Neural progenitor cell (in vitro differentiated cells): ENCODE results near the gene LMAN2L. TPM values are rescaled to one million over a fixed set of nuclear protein-coding genes. Genes with fewer than 3 reads are reported as not detected.
A peak's percentile ranks its signal among the peaks of the same experiment; 100 is the strongest.

Source experiments
- DNase-seq: peaks from one replicate; pipeline ENCODE4 v3.0.0-alpha.2; 2016; ENCODE audit warnings: low spot score
- H2AFZ ChIP-seq: fragments of 200-600 bp; sonication (generic); replicated peaks from 2 replicates; pipeline ENCODE4 v1.6.1; 2016; ENCODE audit warnings: antibody characterized with exemption
- H3F3A ChIP-seq: fragments of 200-600 bp; sonication (generic); 2 replicates; pipeline ENCODE4 v1.6.1; 2016; ENCODE audit warnings: antibody characterized with exemption, low read depth
- H3K27ac ChIP-seq: fragments of 200-600 bp; sonication (generic); 2 replicates; pipeline ENCODE4 v1.5.1; 2016; ENCODE audit warnings: mild to moderate bottlenecking
- H3K27me3 ChIP-seq: fragments of 200-600 bp; sonication (generic); 2 replicates; pipeline ENCODE4 v1.6.1; 2016; ENCODE audit warnings: mild to moderate bottlenecking, moderate library complexity
- H3K36me3 ChIP-seq: fragments of 200-600 bp; sonication (generic); 2 replicates; pipeline ENCODE4 v1.5.1; 2016
- H3K4me1 ChIP-seq: fragments of 200-600 bp; sonication (generic); 2 replicates; pipeline ENCODE4 v1.6.1; 2016; ENCODE audit warnings: mixed run types
- H3K4me2 ChIP-seq: fragments of 200-600 bp; sonication (generic); 2 replicates; pipeline ENCODE4 v1.6.1; 2016
- H3K4me3 ChIP-seq: fragments of 200-600 bp; sonication (generic); 2 replicates; pipeline ENCODE4 v1.5.1; 2016
- H3K79me2 ChIP-seq: fragments of 200-600 bp; sonication (generic); 2 replicates; pipeline ENCODE4 v1.6.1; 2016; ENCODE audit warnings: low read depth
- H3K9ac ChIP-seq: fragments of 200-600 bp; sonication (generic); 2 replicates; pipeline ENCODE4 v1.6.1; 2016
- H3K9me3 ChIP-seq: fragments of 200-600 bp; sonication (generic); 2 replicates; pipeline ENCODE4 v1.5.1; 2016; ENCODE audit warnings: low read depth
- H4K20me1 ChIP-seq: fragments of 200-600 bp; sonication (generic); 2 replicates; pipeline ENCODE4 v1.6.1; 2016; ENCODE audit warnings: low read depth
- H3K27ac Mint-ChIP-seq: 3 replicates; pipeline ENCODE4 v1.8.0; 2021; ENCODE audit warnings: mixed read lengths
- H3K27me3 Mint-ChIP-seq: 2 replicates; pipeline ENCODE4 v1.8.0; 2022; ENCODE audit warnings: low read depth, mild to moderate bottlenecking, inconsistent platforms, moderate library complexity, mixed read lengths; ENCODE audit not compliant: insufficient read depth
- H3K36me3 Mint-ChIP-seq: 3 replicates; pipeline ENCODE4 v1.8.0; 2021; ENCODE audit warnings: mixed read lengths
- H3K4me1 Mint-ChIP-seq: 3 replicates; pipeline ENCODE4 v1.8.0; 2021; ENCODE audit warnings: mixed read lengths
- H3K4me3 Mint-ChIP-seq: 3 replicates; pipeline ENCODE4 v1.8.0; 2021; ENCODE audit warnings: mild to moderate bottlenecking, moderate library complexity, mixed read lengths
- H3K9me3 Mint-ChIP-seq: 3 replicates; pipeline ENCODE4 v1.8.0; 2020; ENCODE audit warnings: mixed read lengths
- EZH2 ChIP-seq: fragments of 200-600 bp; sonication (generic); IDR thresholded peaks from 2 replicates; pipeline ENCODE4 v1.6.1; 2017; ENCODE audit warnings: antibody characterized with exemption, mild to moderate bottlenecking, moderate library complexity
- EZH2phosphoT487 ChIP-seq: fragments of 200-600 bp; sonication (generic); IDR thresholded peaks from 2 replicates; pipeline ENCODE4 v1.6.1; 2017; ENCODE audit warnings: antibody characterized with exemption
- total RNA-seq: library from RNA; depleted of rRNA; stranded (reverse); fragments of >200 nt; gene quantifications from 2 replicates; pipeline ENCODE4 v1.2.3, GENCODE V29; 2015; ENCODE audit warnings: low replicate concordance
- TF ChIP-seq, protein P1 (sequence below): fragments of 200-600 bp; sonication (generic); IDR thresholded peaks from 2 replicates; pipeline ENCODE4 v1.5.1; 2017; ENCODE audit warnings: antibody characterized with exemption, mild to moderate bottlenecking

Gene LMAN2L
- total RNA-seq, 1 donor from 2014 or later = 25.9 TPM

DNA sequence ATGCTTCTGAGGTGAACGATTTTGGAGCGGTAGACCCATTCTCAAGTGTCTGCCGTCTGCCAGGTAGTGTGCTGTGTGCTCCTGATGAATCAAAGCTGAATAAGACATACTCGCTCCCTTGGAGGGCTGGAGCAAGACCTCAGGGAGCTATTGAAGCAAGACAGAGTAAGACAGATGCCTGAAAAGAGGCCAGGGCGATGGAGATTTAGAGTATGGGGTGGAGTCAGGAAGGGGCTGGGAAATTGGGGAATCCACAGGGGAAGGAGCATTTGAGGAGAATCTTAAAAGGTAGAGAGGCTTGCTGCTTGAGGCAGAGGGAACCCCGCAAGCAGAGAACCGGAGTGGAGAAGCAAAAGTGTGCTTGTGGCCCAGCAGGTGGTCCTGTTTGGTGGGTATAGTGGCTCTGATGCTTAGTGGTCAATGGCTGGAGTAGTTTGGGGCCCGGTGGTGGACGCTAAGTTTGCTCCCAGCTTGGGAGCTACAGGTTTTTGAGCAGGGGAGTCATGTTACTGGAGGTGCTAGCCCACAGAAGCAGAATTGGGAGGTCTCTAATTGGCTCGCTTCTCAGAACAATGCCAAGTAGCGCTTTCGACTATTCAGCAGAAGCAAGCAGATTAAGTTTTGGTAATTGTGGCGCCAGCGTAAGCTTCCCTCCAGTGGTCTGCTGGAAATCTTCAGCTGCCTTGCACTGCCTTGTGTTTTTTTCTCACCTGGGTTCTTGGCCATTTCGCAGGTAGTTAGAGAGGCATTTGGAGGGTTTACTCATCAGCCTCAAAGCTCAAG lies 22.9 kb upstream of the LMAN2L start:
- H3K4me3 ChIP-seq = peak overlapping the region; percentile 69
- peak overlapping the region; percentile 83 for H3K4me2 ChIP-seq
- peaks cover 48% of the 10 kb centered on the region for H3K4me1 Mint-ChIP-seq
- peak overlapping the region; percentile 23 for H3K27ac Mint-ChIP-seq
- H3K4me1 ChIP-seq = peaks cover 37% of the 10 kb centered on the region
- H3K4me3 Mint-ChIP-seq = peak overlapping the region; percentile 84
- H3F3A ChIP-seq = peaks cover 50% of the 10 kb centered on the region
- no peaks in the 10 kb centered on the region for H3K36me3 ChIP-seq
- no peaks in the 10 kb centered on the region for H3K9me3 Mint-ChIP-seq
- peak; percentile 90 for DNase-seq
- no peaks in the 10 kb centered on the region for H3K9me3 ChIP-seq
- H3K27me3 ChIP-seq = no peaks in the 10 kb centered on the region
- TF ChIP-seq, protein P1, sequence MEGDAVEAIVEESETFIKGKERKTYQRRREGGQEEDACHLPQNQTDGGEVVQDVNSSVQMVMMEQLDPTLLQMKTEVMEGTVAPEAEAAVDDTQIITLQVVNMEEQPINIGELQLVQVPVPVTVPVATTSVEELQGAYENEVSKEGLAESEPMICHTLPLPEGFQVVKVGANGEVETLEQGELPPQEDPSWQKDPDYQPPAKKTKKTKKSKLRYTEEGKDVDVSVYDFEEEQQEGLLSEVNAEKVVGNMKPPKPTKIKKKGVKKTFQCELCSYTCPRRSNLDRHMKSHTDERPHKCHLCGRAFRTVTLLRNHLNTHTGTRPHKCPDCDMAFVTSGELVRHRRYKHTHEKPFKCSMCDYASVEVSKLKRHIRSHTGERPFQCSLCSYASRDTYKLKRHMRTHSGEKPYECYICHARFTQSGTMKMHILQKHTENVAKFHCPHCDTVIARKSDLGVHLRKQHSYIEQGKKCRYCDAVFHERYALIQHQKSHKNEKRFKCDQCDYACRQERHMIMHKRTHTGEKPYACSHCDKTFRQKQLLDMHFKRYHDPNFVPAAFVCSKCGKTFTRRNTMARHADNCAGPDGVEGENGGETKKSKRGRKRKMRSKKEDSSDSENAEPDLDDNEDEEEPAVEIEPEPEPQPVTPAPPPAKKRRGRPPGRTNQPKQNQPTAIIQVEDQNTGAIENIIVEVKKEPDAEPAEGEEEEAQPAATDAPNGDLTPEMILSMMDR = peak; percentile 9
- TF ChIP-seq EZH2 = no peak
- no peak overlapping the region for H2AFZ ChIP-seq
- H3K79me2 ChIP-seq = peaks cover 51% of the 10 kb centered on the region
- peaks cover 6% of the 10 kb centered on the region for H3K27me3 Mint-ChIP-seq
- H3K27ac ChIP-seq = peak overlapping the region; percentile 17
- no peaks in the 10 kb centered on the region for H3K36me3 Mint-ChIP-seq
- H4K20me1 ChIP-seq = peaks cover 28% of the 10 kb centered on the region
- H3K9ac ChIP-seq = no peak overlapping the region

DNA sequence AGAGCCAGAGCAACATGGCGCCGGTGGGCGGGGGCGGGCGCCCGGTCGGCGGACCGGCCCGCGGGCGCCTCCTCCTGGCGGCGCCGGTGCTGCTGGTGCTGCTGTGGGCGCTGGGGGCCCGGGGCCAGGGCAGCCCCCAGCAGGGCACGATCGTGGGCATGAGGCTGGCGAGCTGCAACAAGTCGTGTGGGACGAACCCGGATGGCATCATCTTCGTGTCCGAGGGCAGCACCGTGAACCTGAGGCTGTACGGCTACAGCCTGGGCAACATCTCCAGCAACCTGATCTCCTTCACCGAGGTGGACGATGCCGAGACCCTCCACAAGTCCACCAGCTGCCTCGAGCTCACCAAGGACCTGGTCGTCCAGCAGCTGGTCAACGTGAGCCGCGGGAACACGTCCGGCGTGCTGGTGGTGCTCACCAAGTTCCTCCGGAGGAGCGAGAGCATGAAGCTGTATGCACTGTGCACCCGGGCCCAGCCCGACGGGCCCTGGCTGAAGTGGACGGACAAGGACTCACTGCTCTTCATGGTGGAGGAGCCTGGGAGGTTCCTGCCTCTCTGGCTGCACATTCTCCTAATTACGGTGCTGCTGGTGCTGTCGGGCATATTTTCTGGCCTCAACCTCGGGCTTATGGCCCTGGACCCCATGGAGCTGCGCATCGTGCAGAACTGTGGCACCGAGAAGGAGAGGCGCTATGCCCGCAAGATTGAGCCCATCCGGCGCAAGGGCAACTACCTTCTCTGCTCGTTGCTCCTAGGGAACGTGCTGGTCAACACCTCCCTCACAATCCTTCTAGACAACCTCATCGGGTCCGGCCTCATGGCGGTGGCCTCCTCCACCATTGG lies 21.3 kb upstream of the LMAN2L start:
- H3K27ac ChIP-seq = no peak overlapping the region
- H3K27ac Mint-ChIP-seq = no peak overlapping the region
- no peak for TF ChIP-seq EZH2
- TF ChIP-seq, protein P1 = peak; percentile 47
- DNase-seq = peak; percentile 51
- no peaks in the 10 kb centered on the region for H3K36me3 ChIP-seq
- no peak overlapping the region for H3K9ac ChIP-seq
- peak overlapping the region; percentile 69 for H3K4me3 ChIP-seq
- peak overlapping the region; percentile 36 for H2AFZ ChIP-seq
- peak overlapping the region; percentile 84 for H3K4me3 Mint-ChIP-seq
- H3K79me2 ChIP-seq = peaks cover 44% of the 10 kb centered on the region
- H3K4me1 ChIP-seq = peaks cover 37% of the 10 kb centered on the region
- H3K4me1 Mint-ChIP-seq = peaks cover 48% of the 10 kb centered on the region
- no peaks in the 10 kb centered on the region for H3K9me3 ChIP-seq
- H3K36me3 Mint-ChIP-seq = no peaks in the 10 kb centered on the region
- H3K9me3 Mint-ChIP-seq = no peaks in the 10 kb centered on the region
- peaks cover 17% of the 10 kb centered on the region for H4K20me1 ChIP-seq
- peak overlapping the region; percentile 83 for H3K4me2 ChIP-seq
- H3F3A ChIP-seq = peaks cover 50% of the 10 kb centered on the region
- no peaks in the 10 kb centered on the region for H3K27me3 ChIP-seq
- H3K27me3 Mint-ChIP-seq = peaks cover 6% of the 10 kb centered on the region

DNA sequence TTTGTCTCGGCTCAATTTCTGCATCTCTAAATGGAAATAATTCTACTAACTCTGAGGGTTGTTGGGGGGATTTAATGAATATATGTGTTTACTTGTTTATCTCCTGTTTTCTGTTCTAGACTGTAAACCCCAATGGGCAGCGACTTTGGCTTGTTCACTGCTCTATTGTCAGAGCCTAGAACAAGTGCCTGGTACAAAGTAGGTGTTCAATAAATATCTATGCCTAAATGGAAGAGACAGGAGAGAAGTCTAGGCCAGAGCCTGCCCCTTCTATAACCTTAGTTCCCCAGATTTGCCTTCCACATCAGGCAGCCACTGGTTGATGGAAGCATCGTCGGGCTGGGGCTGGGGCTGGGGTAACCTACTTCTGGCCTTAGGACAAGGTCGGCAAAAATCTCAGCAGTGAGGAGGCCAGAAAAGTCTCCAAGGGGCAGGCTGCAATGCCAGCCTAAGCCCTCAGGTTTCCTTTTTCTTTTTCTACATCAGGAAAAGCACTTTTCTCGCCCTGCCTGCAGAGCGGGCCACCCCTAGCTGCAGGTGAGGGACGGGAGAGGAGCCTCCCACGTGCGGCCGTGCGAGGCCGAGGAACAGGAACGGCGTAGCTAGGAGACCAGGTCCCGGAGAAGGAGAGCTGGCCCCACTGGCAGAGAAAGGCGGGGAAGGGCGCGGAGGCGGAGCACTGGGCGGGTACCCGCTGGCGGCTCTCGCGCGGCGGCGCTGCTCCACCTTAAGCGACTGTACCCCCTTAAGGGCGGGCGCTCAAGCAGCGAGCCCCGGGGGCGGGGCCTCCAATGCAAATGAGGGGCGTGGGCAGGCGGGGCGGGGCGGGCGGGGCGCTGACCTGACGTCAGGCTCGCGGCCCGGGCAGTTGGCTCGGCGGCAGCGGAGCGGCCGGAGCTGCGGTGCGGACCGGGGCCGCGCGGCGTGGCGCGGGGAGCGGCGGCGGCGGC lies 20.4 kb upstream of the LMAN2L start, which contains the start of gene CNNM4:
Gene CNNM4 (plus strand): TSS at position 867 of the 950 bp plus-strand sequence. CDS start 98 bp downstream, outside the sequence.
- H3K4me1 ChIP-seq = peaks cover 37% of the 10 kb centered on the region
- DNase-seq = peak; percentile 97
- H3K27ac Mint-ChIP-seq = peak within 1 kb of the TSS; percentile 37
- no peaks in the 10 kb centered on the region for H3K9me3 ChIP-seq
- no peak within 1 kb of the TSS for H3K9ac ChIP-seq
- H3K27me3 ChIP-seq = no peaks in the 10 kb centered on the region
- H3K27me3 Mint-ChIP-seq = peaks cover 6% of the 10 kb centered on the region
- peaks cover 14% of the 10 kb centered on the region for H4K20me1 ChIP-seq
- no peak within 1 kb of the TSS for H3K27ac ChIP-seq
- H3K36me3 ChIP-seq = no peaks in the 10 kb centered on the region
- peaks cover 36% of the 10 kb centered on the region for H3K79me2 ChIP-seq
- H3K4me1 Mint-ChIP-seq = peaks cover 48% of the 10 kb centered on the region
- peak within 1 kb of the TSS; percentile 83 for H3K4me2 ChIP-seq
- H3K9me3 Mint-ChIP-seq = no peaks in the 10 kb centered on the region
- peak within 1 kb of the TSS; percentile 85 for H3K4me3 Mint-ChIP-seq
- peak within 1 kb of the TSS; percentile 69 for H3K4me3 ChIP-seq
- TF ChIP-seq, protein P1 = no peak
- TF ChIP-seq EZH2 = no peak
- no peak for TF ChIP-seq EZH2phosphoT487
- peaks cover 50% of the 10 kb centered on the region for H3F3A ChIP-seq
- no peaks in the 10 kb centered on the region for H3K36me3 Mint-ChIP-seq
- H2AFZ ChIP-seq = peak within 1 kb of the TSS; percentile 81
